Tibial nerve (tissue), 4 donors: ENCODE data around the gene PLAAT2. TPM values are rescaled to one million over a fixed set of nuclear protein-coding genes. Genes with fewer than 3 reads are reported as not detected.

ENCODE experiments used
- DNase-seq, 2 donors: peaks; one replicate each; pipeline ENCODE4 v3.0.0-alpha.2; 2019; ENCODE audit warnings: low spot score in 2 of 2
- H3K27ac ChIP-seq, 4 donors: fragments of 200-600 bp; sonication (generic) in 3 of 4; one replicate each; pipeline ENCODE4 v1.5.1; 2017 to 2019; ENCODE audit warnings: mild to moderate bottlenecking in 1 of 4
- H3K27me3 ChIP-seq, 2 donors: fragments of 200-600 bp; sonication (generic) in 1 of 2; one replicate each; pipeline versions ENCODE4 v1.5.1 to v1.6.0; 2017 to 2019
- H3K36me3 ChIP-seq, 3 donors: fragments of 200-600 bp; sonication (generic); one replicate each; pipeline ENCODE4 v1.5.1; 2018 to 2019
- H3K4me1 ChIP-seq, 4 donors: fragments of 200-600 bp; sonication (generic) in 3 of 4; one replicate each; pipeline ENCODE4 v1.5.1; 2017 to 2019
- H3K4me3 ChIP-seq, 4 donors: fragments of 200-600 bp; sonication (generic) in 3 of 4; one replicate each; pipeline ENCODE4 v1.5.1; 2017 to 2019; ENCODE audit warnings: mild to moderate bottlenecking in 1 of 4, moderate library complexity in 1 of 4
- H3K9me3 ChIP-seq, 4 donors: fragments of 200-600 bp; sonication (generic) in 3 of 4; one replicate each; pipeline ENCODE4 v1.5.1; 2017 to 2019
- EP300 ChIP-seq, 2 donors: sonication (generic); formaldehyde crosslinking; IDR thresholded peaks; one replicate each; pipeline ENCODE4 v1.6.1; 2017; ENCODE audit warnings: antibody characterized with exemption in 2 of 2, mild to moderate bottlenecking in 1 of 2
- POLR2A ChIP-seq, 2 donors: fragments of 450-650 bp; IDR thresholded peaks; one replicate each; pipeline ENCODE4 v1.6.1; 2017; ENCODE audit warnings: antibody characterized with exemption in 2 of 2, mild to moderate bottlenecking in 2 of 2, moderate library complexity in 2 of 2
- WGBS, 2 donors: methylation state at CpG; one replicate each; pipeline ENCODE4 v1.1.5; 2018; 5-methylcytosine and 5-hydroxymethylcytosine counted together
- total RNA-seq, 4 donors: library from RNA; depleted of rRNA; stranded (reverse); fragments of >200 nt; gene quantifications; one replicate each; pipeline ENCODE4 v1.1.0, GENCODE V29; 2016

Gene PLAAT2
- total RNA-seq, 4 donors from 2014 or later, result 0.90 TPM; not detected in 3

DNA sequence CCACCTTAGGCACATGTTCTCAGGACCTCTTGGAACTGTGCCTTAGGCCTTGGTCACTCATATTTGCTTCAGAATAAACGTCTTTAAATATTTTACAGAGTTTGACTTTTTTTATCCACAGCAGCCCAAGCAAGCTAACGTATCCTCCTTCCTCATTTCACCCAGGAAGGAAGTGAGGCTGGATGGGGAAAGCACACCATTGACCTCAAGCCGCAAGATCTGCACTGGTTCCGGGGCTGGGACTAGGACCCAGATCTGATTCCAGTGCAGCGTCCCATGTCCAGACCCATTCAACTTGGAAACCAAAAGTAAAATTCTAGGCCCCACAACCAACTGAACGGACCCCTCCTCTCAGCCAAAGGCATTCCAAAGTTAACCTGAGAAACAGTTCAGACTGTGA, 59.7 kb downstream of the PLAAT2 start:
- H3K4me3 ChIP-seq, result no peak overlapping the region
- peaks cover 0 to 17% (median 1%) of the 10 kb centered on the region in 4 donors for H3K9me3 ChIP-seq
- TF ChIP-seq EP300 (IDR thresholded peaks at IDR 0.05) (peak in 1 of 2 donors; percentile 14), POLR2A (IDR thresholded peaks at IDR 0.05) (no peak)
- 76 to 84% methylated on average over 6 of the region's 6 CpGs for WGBS, 2 donors
- H3K4me1 ChIP-seq, result peaks cover 0 to 22% (median 10%) of the 10 kb centered on the region in 4 donors
- DNase-seq, result no peak
- H3K36me3 ChIP-seq, result no peaks in the 10 kb centered on the region
- no peaks in the 10 kb centered on the region for H3K27me3 ChIP-seq
- no peak overlapping the region for H3K27ac ChIP-seq

Other genes with a start within 250 kb of the PLAAT2 start
- gene SLC22A9, start 193.6 kb downstream of the PLAAT2 start, total RNA-seq, result not detected
- 10 to 100 TPM in 2 of 4 donors, 1 to 10 TPM in 2; 6.7 to 15.3 (median 10.1) TPM for gene PLAAT5, start 72.2 kb downstream of the PLAAT2 start, total RNA-seq
- gene LGALS12, start 57.3 kb downstream of the PLAAT2 start, total RNA-seq, result 10 to 100 TPM in 2 of 4 donors, 1 to 10 TPM in 2; 7.3 to 32.7 (median 14.9) TPM
- gene PLAAT4, start 26.6 kb downstream of the PLAAT2 start, total RNA-seq, result 10 to 100 TPM in 3 of 4 donors, 1 to 10 TPM in 1; 6.3 to 43.7 (median 23.0) TPM
- gene PLAAT3, start 51.1 kb upstream of the PLAAT2 start, total RNA-seq, result 100 to 1,000 TPM; 140 to 185 (median 157) TPM
- gene ATL3, start 108.0 kb upstream of the PLAAT2 start, total RNA-seq, result 100 to 1,000 TPM in 1 of 4 donors, 10 to 100 TPM in 3; 81.4 to 102 (median 92.9) TPM
- gene RTN3, start 118.1 kb upstream of the PLAAT2 start, total RNA-seq, result 100 to 1,000 TPM in 3 of 4 donors, 10 to 100 TPM in 1; 88.8 to 148 (median 116) TPM
- gene ZFTA, start 205.4 kb upstream of the PLAAT2 start, total RNA-seq, result 10 to 100 TPM; 19.4 to 25.1 (median 23.8) TPM